HepG2 (cell line): ENCODE results near the gene PHACTR1.

ENCODE experiments used
- EZH2 ChIP-seq: conservative IDR thresholded peaks from 2 replicates; pipeline ENCODE4 v1.6.1; 2012; ENCODE audit warnings: mild to moderate bottlenecking, low read depth, low read length, moderate library complexity
- MIER3 ChIP-seq: IDR thresholded peaks from 2 replicates; pipeline ENCODE4 v1.6.1; 2016; ENCODE audit warnings: missing compliant biosample characterization, borderline replicate concordance
- POLR2A ChIP-seq, 2 experiments: IDR thresholded peaks; 2 replicates each; pipeline ENCODE4 v1.6.1; 2011; ENCODE audit warnings: low read depth in 2 of 2, low read length in 2 of 2, mild to moderate bottlenecking in 1 of 2, moderate library complexity in 1 of 2; ENCODE audit not compliant: insufficient read depth in 1 of 2
- RXRB ChIP-seq: IDR thresholded peaks from 2 replicates; pipeline ENCODE4 v1.6.1; 2016; ENCODE audit warnings: borderline replicate concordance, missing genetic modification reagents, missing compliant biosample characterization
- SALL2 ChIP-seq: sonication (generic); formaldehyde crosslinking; IDR thresholded peaks from 2 replicates; pipeline ENCODE4 v1.8.1; 2023; ENCODE audit warnings: mild to moderate bottlenecking, missing genetic modification reagents, inconsistent platforms
- ZNF205 ChIP-seq: IDR thresholded peaks from 2 replicates; pipeline ENCODE4 v1.6.1; 2018; ENCODE audit warnings: missing biosample characterization, missing genetic modification reagents
- ZNF350 ChIP-seq: sonication (generic); formaldehyde crosslinking; IDR thresholded peaks from 2 replicates; pipeline ENCODE4 v1.4.0; 2020; ENCODE audit warnings: mild to moderate bottlenecking, low read depth, missing genetic modification reagents, borderline replicate concordance
- ZNF605 ChIP-seq: sonication (generic); formaldehyde crosslinking; IDR thresholded peaks from 2 replicates; pipeline ENCODE4 v1.8.0; 2022; ENCODE audit warnings: mild to moderate bottlenecking, missing genetic modification reagents
- ZNF761 ChIP-seq: sonication (generic); formaldehyde crosslinking; conservative IDR thresholded peaks from 2 replicates; pipeline ENCODE4 v1.4.0; 2020; ENCODE audit warnings: mild to moderate bottlenecking, missing genetic modification reagents
- TF ChIP-seq, protein P1 (sequence below): IDR thresholded peaks from 2 replicates; pipeline ENCODE4 v1.6.1; 2018; ENCODE audit warnings: missing genetic modification reagents, mild to moderate bottlenecking, missing compliant biosample characterization

DNA sequence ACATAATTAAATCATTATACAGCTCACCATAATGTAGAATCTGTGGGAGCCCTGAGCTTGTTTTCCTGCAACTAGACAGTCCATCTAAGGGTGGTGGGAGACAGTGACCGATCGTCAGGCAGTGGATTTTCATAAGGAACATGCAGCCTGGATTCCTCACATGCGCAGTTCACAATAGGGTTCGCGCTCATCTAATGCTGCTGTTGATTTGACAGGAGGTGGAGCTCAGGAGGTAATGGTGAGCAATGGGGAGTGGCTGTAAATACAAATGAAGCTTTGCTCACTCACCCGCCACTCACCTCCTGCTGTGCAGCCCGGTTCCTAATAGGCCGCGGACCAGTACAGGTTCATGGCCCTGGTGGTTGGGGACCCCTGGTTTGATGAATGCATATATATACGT, 470.3 kb downstream of the PHACTR1 start:
- TF ChIP-seq POLR2A (IDR thresholded peaks at IDR 0.05; ENCODE audit: insufficient read depth in 1 of 2, low read depth in 2 of 2, low read length in 2 of 2): no peak
- TF ChIP-seq SALL2: no peak
- TF ChIP-seq, protein P1, sequence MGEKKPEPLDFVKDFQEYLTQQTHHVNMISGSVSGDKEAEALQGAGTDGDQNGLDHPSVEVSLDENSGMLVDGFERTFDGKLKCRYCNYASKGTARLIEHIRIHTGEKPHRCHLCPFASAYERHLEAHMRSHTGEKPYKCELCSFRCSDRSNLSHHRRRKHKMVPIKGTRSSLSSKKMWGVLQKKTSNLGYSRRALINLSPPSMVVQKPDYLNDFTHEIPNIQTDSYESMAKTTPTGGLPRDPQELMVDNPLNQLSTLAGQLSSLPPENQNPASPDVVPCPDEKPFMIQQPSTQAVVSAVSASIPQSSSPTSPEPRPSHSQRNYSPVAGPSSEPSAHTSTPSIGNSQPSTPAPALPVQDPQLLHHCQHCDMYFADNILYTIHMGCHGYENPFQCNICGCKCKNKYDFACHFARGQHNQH (CRISPR knock-in tag): no peak
- no peak for TF ChIP-seq RXRB (CRISPR knock-in tag)
- TF ChIP-seq ZNF761: no peak
- TF ChIP-seq EZH2: no peak
- TF ChIP-seq MIER3 (CRISPR knock-in tag): no peak
- no peak for TF ChIP-seq ZNF605 (CRISPR knock-in tag)
- TF ChIP-seq ZNF205 (CRISPR knock-in tag): no peak
- no peak for TF ChIP-seq ZNF350 (CRISPR knock-in tag)
